Measurements from ENCODE around the gene MYOZ3.

MYOZ3 gene

DNA sequence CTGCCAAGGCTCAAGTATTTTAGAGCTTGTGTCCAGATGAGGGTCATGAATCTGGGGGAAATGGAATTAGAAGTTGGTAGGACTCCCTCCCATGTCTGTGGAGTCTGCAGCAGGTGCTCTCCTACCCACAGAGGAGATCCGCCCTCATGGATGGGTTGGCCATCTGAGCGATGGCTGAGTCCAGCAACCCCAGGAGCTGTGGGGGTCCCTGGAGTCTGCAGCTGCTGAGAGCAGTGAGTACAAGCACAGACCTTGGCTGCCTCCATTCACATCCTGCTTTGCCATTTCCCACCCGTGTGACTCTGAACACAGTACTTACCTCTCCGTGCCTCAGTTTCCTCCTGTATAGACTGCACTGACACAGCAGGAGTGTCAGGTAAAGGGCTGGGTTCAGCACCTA is 46.4 kb upstream of the MYOZ3 start:
- Histone ChIP-seq H3K4me3 (ENCODE audit: low read depth, low read length) (no peak overlapping the region), H3K9ac (no peak overlapping the region), H3K4me1 (peaks cover 20% of the 10 kb centered on the region), H3K4me2 (ENCODE audit: low read length) (peak overlapping the region; percentile 5), H2AFZ (peak overlapping the region; percentile 43), H3K9me3 (ENCODE audit: control insufficient read depth, low read length) (no peaks in the 10 kb centered on the region), H3K27me3 (ENCODE audit: control insufficient read depth, insufficient read depth, low read length) (no peaks in the 10 kb centered on the region), H3K27ac (peak overlapping the region; percentile 5), H3K36me3 (ENCODE audit: control insufficient read depth, insufficient read depth, low read length) (no peaks in the 10 kb centered on the region), H3K79me2 (no peaks in the 10 kb centered on the region)
- TF ChIP-seq, protein P1, sequence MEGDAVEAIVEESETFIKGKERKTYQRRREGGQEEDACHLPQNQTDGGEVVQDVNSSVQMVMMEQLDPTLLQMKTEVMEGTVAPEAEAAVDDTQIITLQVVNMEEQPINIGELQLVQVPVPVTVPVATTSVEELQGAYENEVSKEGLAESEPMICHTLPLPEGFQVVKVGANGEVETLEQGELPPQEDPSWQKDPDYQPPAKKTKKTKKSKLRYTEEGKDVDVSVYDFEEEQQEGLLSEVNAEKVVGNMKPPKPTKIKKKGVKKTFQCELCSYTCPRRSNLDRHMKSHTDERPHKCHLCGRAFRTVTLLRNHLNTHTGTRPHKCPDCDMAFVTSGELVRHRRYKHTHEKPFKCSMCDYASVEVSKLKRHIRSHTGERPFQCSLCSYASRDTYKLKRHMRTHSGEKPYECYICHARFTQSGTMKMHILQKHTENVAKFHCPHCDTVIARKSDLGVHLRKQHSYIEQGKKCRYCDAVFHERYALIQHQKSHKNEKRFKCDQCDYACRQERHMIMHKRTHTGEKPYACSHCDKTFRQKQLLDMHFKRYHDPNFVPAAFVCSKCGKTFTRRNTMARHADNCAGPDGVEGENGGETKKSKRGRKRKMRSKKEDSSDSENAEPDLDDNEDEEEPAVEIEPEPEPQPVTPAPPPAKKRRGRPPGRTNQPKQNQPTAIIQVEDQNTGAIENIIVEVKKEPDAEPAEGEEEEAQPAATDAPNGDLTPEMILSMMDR (IDR thresholded peaks at IDR 0.05): no peak

GRCh38 chr5:150615141-150615699 is 45.8 kb upstream of the MYOZ3 start:
- Histone ChIP-seq H3K4me1 (peaks cover 20% of the 10 kb centered on the region), H3K4me2 (ENCODE audit: low read length) (peak overlapping the region; percentile 40), H3K9ac (no peak overlapping the region), H3K36me3 (ENCODE audit: control insufficient read depth, insufficient read depth, low read length) (no peaks in the 10 kb centered on the region), H3K4me3 (ENCODE audit: low read depth, low read length) (no peak overlapping the region), H2AFZ (peak overlapping the region; percentile 65), H3K27ac (peak overlapping the region; percentile 70), H3K27me3 (ENCODE audit: control insufficient read depth, insufficient read depth, low read length) (no peaks in the 10 kb centered on the region), H3K9me3 (ENCODE audit: control insufficient read depth, low read length) (no peaks in the 10 kb centered on the region), H3K79me2 (no peaks in the 10 kb centered on the region)
- TF ChIP-seq, protein P1 (IDR thresholded peaks at IDR 0.05): no peak

DNA sequence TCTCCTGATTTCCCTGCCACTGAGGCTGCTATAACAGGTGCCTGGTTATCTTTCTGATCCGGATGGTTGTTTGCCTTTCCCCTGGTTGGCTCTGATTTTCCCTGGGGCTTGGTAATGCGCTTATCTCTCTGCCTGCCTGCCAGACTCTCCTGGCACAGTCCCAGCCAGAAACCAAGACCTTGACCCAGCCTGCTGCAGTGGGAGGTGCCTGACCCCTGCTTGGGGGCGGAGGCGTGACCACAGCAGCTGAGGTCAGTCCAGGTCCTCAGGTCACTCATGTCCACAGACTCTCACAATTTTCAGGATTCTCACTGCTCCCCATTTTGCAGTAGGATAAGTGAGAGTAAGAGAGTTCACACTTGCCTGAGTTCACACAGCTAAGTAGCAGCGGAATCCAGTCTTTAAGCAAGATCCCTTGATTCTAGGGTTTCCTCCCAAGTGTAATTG is 45.0 kb upstream of the MYOZ3 start:
- Histone ChIP-seq H3K4me3 (ENCODE audit: low read depth, low read length) (peak overlapping the region; percentile 27), H3K27me3 (ENCODE audit: control insufficient read depth, insufficient read depth, low read length) (no peaks in the 10 kb centered on the region), H3K27ac (peak overlapping the region; percentile 70), H3K9ac (no peak overlapping the region), H3K4me1 (peaks cover 20% of the 10 kb centered on the region), H3K4me2 (ENCODE audit: low read length) (peak overlapping the region; percentile 40), H3K9me3 (ENCODE audit: control insufficient read depth, low read length) (no peaks in the 10 kb centered on the region), H3K36me3 (ENCODE audit: control insufficient read depth, insufficient read depth, low read length) (no peaks in the 10 kb centered on the region), H3K79me2 (no peaks in the 10 kb centered on the region), H2AFZ (peak overlapping the region; percentile 38)
- TF ChIP-seq, protein P1 (IDR thresholded peaks at IDR 0.05): no peak

DNA sequence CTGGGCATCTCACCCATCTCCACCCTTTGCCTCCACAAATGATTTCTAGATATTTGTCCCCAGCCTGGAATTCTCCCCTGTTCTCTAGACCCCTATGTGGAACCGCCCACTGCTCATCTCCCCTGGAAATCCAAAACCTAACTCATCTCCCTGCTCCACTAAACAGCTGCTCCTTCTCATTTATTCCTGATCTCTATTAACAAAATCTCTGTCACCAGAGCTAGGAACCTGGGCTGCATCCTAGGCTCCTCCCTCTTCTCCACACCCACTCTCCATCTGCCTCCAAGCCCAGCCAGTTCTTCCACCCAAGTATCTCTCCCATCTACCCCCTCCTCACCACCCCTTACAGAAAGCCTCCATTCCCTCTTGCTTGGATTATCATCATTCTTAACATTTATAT is 44.5 kb upstream of the MYOZ3 start:
- peaks cover 20% of the 10 kb centered on the region for H3K4me1 ChIP-seq
- H3K27ac ChIP-seq: peak overlapping the region; percentile 70

More for the DNA sequence above, 44.5 kb upstream of the MYOZ3 start:
- Histone ChIP-seq H3K79me2 (no peaks in the 10 kb centered on the region), H2AFZ (peak overlapping the region; percentile 38), H3K9me3 (ENCODE audit: control insufficient read depth, low read length) (no peaks in the 10 kb centered on the region), H3K36me3 (ENCODE audit: control insufficient read depth, insufficient read depth, low read length) (no peaks in the 10 kb centered on the region), H3K4me3 (ENCODE audit: low read depth, low read length) (no peak overlapping the region), H3K27me3 (ENCODE audit: control insufficient read depth, insufficient read depth, low read length) (no peaks in the 10 kb centered on the region), H3K9ac (no peak overlapping the region), H3K4me2 (ENCODE audit: low read length) (peak overlapping the region; percentile 40)
- TF ChIP-seq, protein P1 (IDR thresholded peaks at IDR 0.05): no peak
